ENCODE data around the gene TMED7.

DNA sequence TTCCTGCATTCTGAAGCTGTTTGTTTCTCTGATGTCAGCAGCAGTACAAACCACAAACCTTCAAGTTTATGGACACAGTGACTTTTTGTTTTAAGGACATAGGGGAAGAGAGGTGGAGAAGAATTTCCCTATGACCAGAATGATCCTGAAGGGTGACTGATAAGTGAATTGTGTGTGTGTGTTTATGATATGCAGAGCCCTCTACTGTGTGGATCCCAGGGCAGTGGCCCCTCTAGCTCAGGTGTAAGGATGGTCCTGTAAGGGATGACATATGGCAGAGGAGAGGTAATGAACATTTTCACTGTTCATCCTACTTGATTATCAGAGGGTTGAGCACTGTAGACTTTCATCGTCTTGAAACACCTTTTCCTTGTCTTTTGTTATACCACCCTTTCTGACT is 30.6 kb upstream of the TMED7 start:
- no peak for TF ChIP-seq POLR2A (IDR thresholded peaks at IDR 0.05)
- TF ChIP-seq, protein P1, sequence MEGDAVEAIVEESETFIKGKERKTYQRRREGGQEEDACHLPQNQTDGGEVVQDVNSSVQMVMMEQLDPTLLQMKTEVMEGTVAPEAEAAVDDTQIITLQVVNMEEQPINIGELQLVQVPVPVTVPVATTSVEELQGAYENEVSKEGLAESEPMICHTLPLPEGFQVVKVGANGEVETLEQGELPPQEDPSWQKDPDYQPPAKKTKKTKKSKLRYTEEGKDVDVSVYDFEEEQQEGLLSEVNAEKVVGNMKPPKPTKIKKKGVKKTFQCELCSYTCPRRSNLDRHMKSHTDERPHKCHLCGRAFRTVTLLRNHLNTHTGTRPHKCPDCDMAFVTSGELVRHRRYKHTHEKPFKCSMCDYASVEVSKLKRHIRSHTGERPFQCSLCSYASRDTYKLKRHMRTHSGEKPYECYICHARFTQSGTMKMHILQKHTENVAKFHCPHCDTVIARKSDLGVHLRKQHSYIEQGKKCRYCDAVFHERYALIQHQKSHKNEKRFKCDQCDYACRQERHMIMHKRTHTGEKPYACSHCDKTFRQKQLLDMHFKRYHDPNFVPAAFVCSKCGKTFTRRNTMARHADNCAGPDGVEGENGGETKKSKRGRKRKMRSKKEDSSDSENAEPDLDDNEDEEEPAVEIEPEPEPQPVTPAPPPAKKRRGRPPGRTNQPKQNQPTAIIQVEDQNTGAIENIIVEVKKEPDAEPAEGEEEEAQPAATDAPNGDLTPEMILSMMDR (IDR thresholded peaks at IDR 0.05 in 4 of 5, conservative IDR thresholded peaks at IDR 0.05 in 1 of 5), result no peak

Measured in gastrocnemius medialis (tissue), 4 donors.